Endothelial cell of umbilical vein (primary cell): ENCODE data around the gene RGL3. TPM values are rescaled to one million over a fixed set of nuclear protein-coding genes. Genes with fewer than 3 reads are reported as not detected.

Experiments used
- BruUV-seq: library from RNA; stranded (reverse); fragments of 400-500 nt; replicated peaks from 2 replicates; lab custom pipeline; 2021; lab: Mats Ljungman, UMichigan
- CTCF ChIA-PET: fragments of 300-600, 350-600 bp; sonication (Branson Sonifier 250); formaldehyde crosslinking; loops from one replicate; lab custom pipeline; 2021; ENCODE audit warnings: antibody characterized with exemption, inconsistent platforms; lab: Charles Lee
- POLR2A ChIA-PET: fragments of 300-600, 350-600 bp; sonication (Branson Sonifier 250); formaldehyde crosslinking; loops from one replicate; lab custom pipeline; 2021; ENCODE audit warnings: antibody characterized with exemption, inconsistent platforms; lab: Charles Lee
- DNase-seq: peaks from one replicate; pipeline ENCODE4 v3.0.0-alpha.2; 2011; ENCODE audit warnings: low read depth, low spot score
- FAIRE-seq: peaks from 2 replicates; lab custom pipeline; 2011; peaks lifted over from hg19 to GRCh38; lab: Jason Lieb, UNC
- H2AFZ ChIP-seq: 2 replicates; pipeline ENCODE4 v1.6.0; 2012; ENCODE audit warnings: low read depth, low read length, control low read depth, inconsistent platforms
- H3K27ac ChIP-seq: 2 replicates; pipeline ENCODE4 v1.5.1; 2011; ENCODE audit warnings: low read depth, mild to moderate bottlenecking, control low read depth, low read length, moderate library complexity; ENCODE audit not compliant: insufficient read depth
- H3K27me3 ChIP-seq, 2 experiments: 2 replicates each; pipeline versions ENCODE4 v1.6.0 to v1.6.1; 2011; ENCODE audit warnings: low read length in 2 of 2, mixed read lengths in 1 of 2; ENCODE audit not compliant: control insufficient read depth in 2 of 2, insufficient read depth in 2 of 2
- H3K36me3 ChIP-seq, 2 experiments: 2 replicates in 1 of 2; 3 replicates in 1 of 2; pipeline ENCODE4 v1.5.1; 2011; ENCODE audit warnings: low read length in 2 of 2, mild to moderate bottlenecking in 1 of 2, moderate library complexity in 1 of 2; ENCODE audit not compliant: control insufficient read depth in 2 of 2, insufficient read depth in 2 of 2; ENCODE audit errors: extremely low read depth in 1 of 2
- H3K4me1 ChIP-seq: 3 replicates; pipeline ENCODE4 v1.5.1; 2011; ENCODE audit warnings: mild to moderate bottlenecking, low read length; ENCODE audit not compliant: control insufficient read depth, insufficient read depth; ENCODE audit errors: extremely low read depth
- H3K4me2 ChIP-seq: 2 replicates; pipeline ENCODE4 v1.6.1; 2011; ENCODE audit warnings: low read length, control low read depth, mixed read lengths; ENCODE audit not compliant: insufficient read depth
- H3K4me3 ChIP-seq, 3 experiments: fragments of 200-600 bp in 1 of 3; sonication (generic), shearing (Covaris generic) in 1 of 3; replicated peaks in 1 of 3; 2 replicates each; pipeline ENCODE4 v1.5.1; 2011 to 2016; ENCODE audit warnings: control low read depth in 3 of 3, low read length in 3 of 3, mild to moderate bottlenecking in 2 of 3, inconsistent platforms in 1 of 3, low read depth in 1 of 3, moderate library complexity in 1 of 3; ENCODE audit not compliant: insufficient read depth in 1 of 3
- H3K79me2 ChIP-seq: 2 replicates; pipeline ENCODE4 v1.6.0; 2012; ENCODE audit warnings: low read length, inconsistent platforms; ENCODE audit not compliant: control insufficient read depth, insufficient read depth
- H3K9ac ChIP-seq: replicated peaks from 2 replicates; pipeline ENCODE3; 2011; ENCODE audit warnings: low read length, control low read depth; ENCODE audit not compliant: insufficient read depth; ENCODE audit errors: extremely low read depth
- H3K9me1 ChIP-seq: replicated peaks from 3 replicates; pipeline ENCODE4 v1.6.0; 2011; ENCODE audit warnings: mild to moderate bottlenecking, low read length; ENCODE audit not compliant: control insufficient read depth, insufficient read depth; ENCODE audit errors: extremely low read depth
- H3K9me3 ChIP-seq: replicated peaks from 2 replicates; pipeline ENCODE4 v1.5.1; 2012; ENCODE audit warnings: low read length, inconsistent platforms; ENCODE audit not compliant: control insufficient read depth, insufficient read depth
- H4K20me1 ChIP-seq: replicated peaks from 2 replicates; pipeline ENCODE3; 2011; ENCODE audit warnings: mild to moderate bottlenecking, low read length; ENCODE audit not compliant: control insufficient read depth, insufficient read depth; ENCODE audit errors: extremely low read depth
- EZH2 ChIP-seq: IDR thresholded peaks from 2 replicates; pipeline ENCODE4 v1.6.1; 2012; ENCODE audit warnings: borderline replicate concordance, low read depth, mild to moderate bottlenecking, moderate library complexity, low read length, inconsistent platforms; ENCODE audit not compliant: severe bottlenecking
- FOS ChIP-seq: IDR thresholded peaks from 2 replicates; pipeline ENCODE4 v1.6.1; 2011; ENCODE audit warnings: mild to moderate bottlenecking, low read length, moderate library complexity, borderline replicate concordance; ENCODE audit not compliant: insufficient read depth
- GATA2 ChIP-seq: IDR thresholded peaks from 2 replicates; pipeline ENCODE4 v1.7.0; 2011; ENCODE audit warnings: low read depth, mild to moderate bottlenecking, moderate library complexity, mixed read lengths, low read length; ENCODE audit not compliant: insufficient read length, insufficient read depth
- JUN ChIP-seq: IDR thresholded peaks from 2 replicates; pipeline ENCODE4 v1.6.1; 2011; ENCODE audit warnings: borderline replicate concordance, low read depth; ENCODE audit not compliant: insufficient read length, insufficient read depth
- MYC ChIP-seq: IDR thresholded peaks from one replicate; pipeline ENCODE4 v1.6.1; 2011; ENCODE audit warnings: mild to moderate bottlenecking, low read depth, low read length
- POLR2A ChIP-seq: IDR thresholded peaks from 2 replicates; pipeline ENCODE4 v1.6.1; 2012; ENCODE audit warnings: low read depth, mild to moderate bottlenecking, control low read depth, low read length
- POLR2AphosphoS5 ChIP-seq: IDR thresholded peaks from 2 replicates; pipeline ENCODE4 v1.6.1; 2012; ENCODE audit warnings: low read depth, mild to moderate bottlenecking, control low read depth, low read length, moderate library complexity; ENCODE audit not compliant: insufficient read depth
- dilution Hi-C: fragments of 300-500 bp; cut with MboI; formaldehyde crosslinking; loops from one replicate; pipeline ENCODE4 v1.15.0; 2019; ENCODE audit warnings: low sequenced_read_pairs; ENCODE audit not compliant: extremely low pct_ligation_motif_present
- intact Hi-C: fragments of 100-400 bp; cut with micrococcal nuclease; formaldehyde crosslinking; loops from one replicate; pipeline ENCODE4 v1.10.0; 2022
- polyA plus RNA-seq, 4 experiments: library from polyadenylated mRNA; depleted of rRNA in 3 of 4; stranded (reverse) in 3 of 4; unstranded in 1 of 4; fragments of >200 nt; gene quantifications; 2 replicates each; pipeline versions ENCODE4 v1.2.1 to v1.2.3, GENCODE V29; 2011 to 2012; ENCODE audit warnings: missing spikeins in 1 of 4
- total RNA-seq: library from RNA; stranded (reverse); gene quantifications from 2 replicates; pipeline ENCODE4 v1.2.3, GENCODE V29; 2021
- TF ChIP-seq, protein P1 (sequence below), 2 donors: IDR thresholded peaks; 1 replicate in 1 of 2; 2 replicates in 1 of 2; pipeline ENCODE4 v1.5.1; 2011; ENCODE audit warnings: low read length in 2 of 2, mild to moderate bottlenecking in 2 of 2, moderate library complexity in 2 of 2, control low read depth in 1 of 2, inconsistent platforms in 1 of 2, low read depth in 1 of 2; ENCODE audit not compliant: insufficient read depth in 1 of 2; ENCODE audit errors: extremely low read depth in 1 of 2
- TF ChIP-seq, protein P2 (sequence below): IDR thresholded peaks from 2 replicates; pipeline ENCODE4 v1.6.1; 2011; ENCODE audit not compliant: insufficient read depth, insufficient read length

RGL3 gene
- total and polyA plus RNA-seq, 2 donors (not counting 3 experiments of a cell fraction or from before 2014, with no cell fraction given), result 0.23 to 5.2 TPM

DNA sequence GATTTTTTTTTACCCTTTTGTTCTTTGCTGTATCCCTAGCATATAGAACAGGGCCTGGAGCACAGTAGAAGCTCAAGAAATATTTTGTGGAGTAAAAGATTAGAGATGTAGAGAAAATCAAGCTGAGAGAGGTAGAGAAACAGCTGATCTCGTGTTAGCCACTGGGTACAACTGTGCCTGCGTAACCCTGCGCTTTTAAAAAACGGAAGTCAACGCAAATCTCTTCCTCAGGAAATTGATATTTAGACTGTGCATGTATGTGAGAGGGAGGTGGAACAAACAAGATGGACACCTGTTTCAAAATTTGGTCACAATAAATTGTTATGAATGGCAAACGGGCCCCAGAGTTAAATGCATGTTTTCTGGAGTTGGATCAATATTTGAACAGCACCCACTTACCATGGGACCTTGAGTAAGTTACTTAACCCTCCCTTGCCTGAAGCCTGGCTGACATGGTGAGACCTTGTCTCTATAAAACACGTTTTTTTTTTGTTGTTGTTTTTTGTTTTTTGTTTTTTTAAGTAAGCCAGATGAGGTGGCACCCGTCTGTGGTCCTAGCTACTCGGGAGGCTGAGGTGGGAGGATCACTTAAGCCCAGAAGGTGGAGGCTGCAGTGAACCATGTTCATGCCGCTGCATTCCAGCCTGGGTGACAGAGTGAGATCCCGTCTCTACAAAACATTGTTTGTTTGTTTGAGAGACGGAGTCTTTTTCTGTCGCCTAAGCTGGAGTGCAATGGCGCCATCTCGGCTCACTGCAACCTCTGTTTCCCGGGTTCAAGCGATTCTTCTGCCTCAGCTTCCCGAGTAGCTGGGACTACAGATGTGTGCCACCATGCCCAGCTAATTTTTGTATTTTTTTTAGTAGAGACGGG is 31.7 kb downstream of the RGL3 start:
- ChIA-PET POLR2A (interaction anchor here (0.6 kb wide), 1 partner anchor 158 kb away, joined by 3 read pairs; no protein-coding TSS in a partner anchor), CTCF (interaction anchor here (0.6 to 2.0 kb wide), 8 partner anchors 10 to 95 kb away, joined by 3 to 7 read pairs (median 4); partner anchors contain the start of genes ODAD3 and PRKCSH)
- Histone ChIP-seq H3K4me2 (no peak overlapping the region), H3K36me3 (no peaks in the 10 kb centered on the region), H3K79me2 (no peaks in the 10 kb centered on the region), H3K9ac (no peak overlapping the region), H2AFZ (no peak overlapping the region), H4K20me1 (no peaks in the 10 kb centered on the region), H3K9me1 (no peaks in the 10 kb centered on the region), H3K9me3 (no peaks in the 10 kb centered on the region), H3K4me3 (no peak overlapping the region), H3K4me1 (peaks cover 14% of the 10 kb centered on the region), H3K27me3 (no peaks in the 10 kb centered on the region), H3K27ac (no peak overlapping the region)
- FAIRE-seq, result no peak
- dilution Hi-C loops (no loop called here), intact Hi-C loops (no loop called here)
- TF ChIP-seq, protein P1, sequence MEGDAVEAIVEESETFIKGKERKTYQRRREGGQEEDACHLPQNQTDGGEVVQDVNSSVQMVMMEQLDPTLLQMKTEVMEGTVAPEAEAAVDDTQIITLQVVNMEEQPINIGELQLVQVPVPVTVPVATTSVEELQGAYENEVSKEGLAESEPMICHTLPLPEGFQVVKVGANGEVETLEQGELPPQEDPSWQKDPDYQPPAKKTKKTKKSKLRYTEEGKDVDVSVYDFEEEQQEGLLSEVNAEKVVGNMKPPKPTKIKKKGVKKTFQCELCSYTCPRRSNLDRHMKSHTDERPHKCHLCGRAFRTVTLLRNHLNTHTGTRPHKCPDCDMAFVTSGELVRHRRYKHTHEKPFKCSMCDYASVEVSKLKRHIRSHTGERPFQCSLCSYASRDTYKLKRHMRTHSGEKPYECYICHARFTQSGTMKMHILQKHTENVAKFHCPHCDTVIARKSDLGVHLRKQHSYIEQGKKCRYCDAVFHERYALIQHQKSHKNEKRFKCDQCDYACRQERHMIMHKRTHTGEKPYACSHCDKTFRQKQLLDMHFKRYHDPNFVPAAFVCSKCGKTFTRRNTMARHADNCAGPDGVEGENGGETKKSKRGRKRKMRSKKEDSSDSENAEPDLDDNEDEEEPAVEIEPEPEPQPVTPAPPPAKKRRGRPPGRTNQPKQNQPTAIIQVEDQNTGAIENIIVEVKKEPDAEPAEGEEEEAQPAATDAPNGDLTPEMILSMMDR (IDR thresholded peaks at IDR 0.05; ENCODE audit: extremely low read depth in 1 of 2, insufficient read depth in 1 of 2, low read depth in 1 of 2, low read length in 2 of 2), result no peak
- TF ChIP-seq GATA2, result no peak
- TF ChIP-seq POLR2AphosphoS5, result no peak
- TF ChIP-seq POLR2A, result no peak
- no peak for TF ChIP-seq MYC
- TF ChIP-seq FOS, result no peak
- TF ChIP-seq EZH2, result no peak
- no peak for TF ChIP-seq JUN
- TF ChIP-seq, protein P2, sequence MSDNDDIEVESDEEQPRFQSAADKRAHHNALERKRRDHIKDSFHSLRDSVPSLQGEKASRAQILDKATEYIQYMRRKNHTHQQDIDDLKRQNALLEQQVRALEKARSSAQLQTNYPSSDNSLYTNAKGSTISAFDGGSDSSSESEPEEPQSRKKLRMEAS, result no peak
- DNase-seq, result no peak
- no TSS peak for BruUV-seq
